Heart left ventricle (tissue), 16 donors: ENCODE measurements around the gene IL23R. TPM values are rescaled to one million over a fixed set of nuclear protein-coding genes. Genes with fewer than 3 reads are reported as not detected.

ENCODE experiments used
- ATAC-seq, 4 donors: fragments of 200-7000 bp; cut with Tn5 transposase; one replicate each; pipeline ENCODE4 v1.9.1; 2020 to 2022; ENCODE audit warnings: moderate library complexity in 4 of 4, mild to moderate bottlenecking in 3 of 4, moderate number of reproducible peaks in 1 of 4
- DNase-seq, 5 donors: peaks; one replicate each; pipeline ENCODE4 v3.0.0-alpha.2; 2020
- H3K27ac ChIP-seq, 12 donors: fragments of 200-600 bp; sonication (generic) in 4 of 12; one replicate each; pipeline versions ENCODE4 v1.5.0 to v1.8.0; 2016 to 2022; ENCODE audit warnings: mild to moderate bottlenecking in 2 of 12
- H3K27me3 ChIP-seq, 9 donors: fragments of 200-600 bp; sonication (generic) in 2 of 9; one replicate each; pipeline versions ENCODE4 v1.5.1 to v1.8.0; 2016 to 2022; ENCODE audit warnings: mild to moderate bottlenecking in 3 of 9
- H3K36me3 ChIP-seq, 9 donors: fragments of 200-600 bp; sonication (generic) in 2 of 9; one replicate each; pipeline versions ENCODE4 v1.5.0 to v1.8.0; 2018 to 2022; ENCODE audit warnings: mild to moderate bottlenecking in 2 of 9
- H3K4me1 ChIP-seq, 12 donors: fragments of 200-600 bp; sonication (generic) in 4 of 12; one replicate each; pipeline versions ENCODE4 v1.5.0 to v1.8.0; 2016 to 2022; ENCODE audit warnings: mild to moderate bottlenecking in 3 of 12
- H3K4me3 ChIP-seq, 12 donors: fragments of 200-600 bp; sonication (generic) in 4 of 12; one replicate each; pipeline versions ENCODE4 v1.5.0 to v1.8.0; 2017 to 2022; ENCODE audit warnings: mild to moderate bottlenecking in 9 of 12, moderate library complexity in 4 of 12
- H3K9me3 ChIP-seq, 12 donors: fragments of 200-600 bp; sonication (generic) in 4 of 12; one replicate each; pipeline versions ENCODE4 v1.5.0 to v1.8.0; 2016 to 2022; ENCODE audit warnings: mild to moderate bottlenecking in 1 of 12
- CTCF ChIP-seq, 12 donors: fragments of 200-600 bp; sonication (generic) in 4 of 12; IDR thresholded peaks; one replicate each; pipeline versions ENCODE4 v1.5.0 to v1.8.0; 2018 to 2022; ENCODE audit warnings: antibody characterized with exemption in 12 of 12, mild to moderate bottlenecking in 5 of 12
- POLR2A ChIP-seq, 2 donors: fragments of 450-650 bp; IDR thresholded peaks; one replicate each; pipeline ENCODE4 v1.6.1; 2017; ENCODE audit warnings: antibody characterized with exemption in 2 of 2, mild to moderate bottlenecking in 2 of 2, moderate library complexity in 2 of 2
- WGBS, 4 donors: extraction: QIAGEN DNeasy Blood & Tissue Kit in 2 of 4; methylation state at CpG; one replicate each; pipeline versions ENCODE4 v1.1.5 to v1.1.7; 2013 to 2018; 5-methylcytosine and 5-hydroxymethylcytosine counted together
- intact Hi-C, 10 donors: fragments of 100-400 bp; cut with DNase I; formaldehyde crosslinking; loops; one replicate each; pipeline versions ENCODE4 v1.11.1 to v1.14.2; 2022
- polyA plus RNA-seq, 2 donors: library from polyadenylated mRNA; stranded (reverse); fragments of 200-250 nt; gene quantifications; one replicate each; pipeline ENCODE4 v1.2.3, GENCODE V29; 2013
- total RNA-seq, 9 donors: library from RNA; depleted of rRNA in 2 of 9; stranded (reverse); fragments of >200 nt in 2 of 9; fragmentation: NEBNext Ultra II Directional in 3 of 9; extraction: Animal tissue kit (Norgen Biotek cat#: 25700) in 3 of 9; gene quantifications; one replicate each; pipeline versions ENCODE4 v1.1.0 to v1.2.4, GENCODE V29; 2016 to 2023
- donor health status: ischemic (EF 13 %, LVEDD 7.1; RV severe dilation, severe dysfunction).
- donor health status: healthy with polysubstance abuse.
- donor health status: DM: no; HTN: yes; CAD: no.
- donor health status: DM: no; HTN: no; CAD: no.
- donor health status: ischemic (EF 25% LVEDD 6.9; RV normal size, moderate dysfunction).
- donor health status: ischemic (EF 25% LVEDD 5.7; RV mildly dilated, moderate dysfunction).
- donor health status: healthy.
- donor health status: DM: yes; HTN: yes; CAD: no.
- donor health status: ischemic (EF 35%, LVEDD 5.7; RV mildly dilated, moderate dysfunction).
- donor health status: nonischemic (EF 11% LVEDD 7.7; RV severe dilation, severe dysfunction).
- donor health status: DM: yes; HTN: yes; CAD: no.
- donor health status: PGD.
- donor health status: ischemic (EF 29% LVEDD 5.4; RV normal size, mild dysfunction).
- donor health status: nonischemic (EF 23%, LVEDD 6.1; RV moderate dilation, normal function).

Gene IL23R
- total and polyA plus RNA-seq, 11 donors: not detected

GRCh38 chr1:67133177-67133576 lies 33.1 kb upstream of the IL23R start:
- ATAC-seq (no peak), DNase-seq (no peak)
- no peak overlapping the region for H3K27ac ChIP-seq
- H3K27me3 ChIP-seq: peaks cover 0 to 3% (median 0%) of the 10 kb centered on the region in 9 donors
- TF ChIP-seq CTCF (IDR thresholded peaks at IDR 0.05) (no peak), POLR2A (IDR thresholded peaks at IDR 0.05) (no peak)
- 77 to 92% (median 81%) methylated on average over 2 of the region's 2 CpGs for WGBS, 4 donors
- H3K4me1 ChIP-seq: peaks cover 0 to 10% (median 5%) of the 10 kb centered on the region in 12 donors
- H3K4me3 ChIP-seq: no peak overlapping the region
- intact Hi-C loops: loop anchor here in 1 of 10 donors (10.0 kb wide), 1 partner anchor 68 kb away; no protein-coding TSS in a partner anchor
- H3K9me3 ChIP-seq: no peaks in the 10 kb centered on the region
- no peaks in the 10 kb centered on the region for H3K36me3 ChIP-seq

GRCh38 chr1:67134695-67135094 lies 31.6 kb upstream of the IL23R start, which contains the start of gene C1orf141:
TSS of gene C1orf141 (minus strand) at chr1:67134970. CDS start at chr1:67127240, 7,730 bp downstream.
- H3K4me1 ChIP-seq: peaks cover 0 to 10% (median 5%) of the 10 kb centered on the region in 12 donors
- intact Hi-C loops: loop anchor here in 1 of 10 donors (10.0 kb wide), 1 partner anchor 70 kb away; no protein-coding TSS in a partner anchor
- ATAC-seq (peak; percentile 51 to 60 (median 57)), DNase-seq (peak in 2 of 5 donors; percentile 26 to 47)
- H3K27ac ChIP-seq: peak within 1 kb of the TSS in 1 of 12 donors; percentile 13
- no peaks in the 10 kb centered on the region for H3K9me3 ChIP-seq
- H3K36me3 ChIP-seq: no peaks in the 10 kb centered on the region
- peak within 1 kb of the TSS in 10 of 12 donors; percentile 20 to 52 (median 39) for H3K4me3 ChIP-seq
- peaks cover 0 to 3% (median 0%) of the 10 kb centered on the region in 9 donors for H3K27me3 ChIP-seq
- TF ChIP-seq CTCF (IDR thresholded peaks at IDR 0.05) (no peak), POLR2A (IDR thresholded peaks at IDR 0.05) (no peak)
- WGBS, 4 donors: 7 to 24% (median 12%) methylated on average over 28 of the region's 28 CpGs

GRCh38 chr1:67135354-67135753 lies 30.9 kb upstream of the IL23R start:
- ATAC-seq (peak in 2 of 4 donors; percentile 51 to 54), DNase-seq (no peak)
- Histone ChIP-seq H3K4me3 (peak overlapping the region in 2 of 12 donors; percentile 40 to 52), H3K36me3 (no peaks in the 10 kb centered on the region), H3K27me3 (peaks cover 0 to 3% (median 0%) of the 10 kb centered on the region in 9 donors), H3K9me3 (no peaks in the 10 kb centered on the region), H3K27ac (peak overlapping the region in 1 of 12 donors; percentile 13), H3K4me1 (peaks cover 0 to 10% (median 5%) of the 10 kb centered on the region in 12 donors)
- 59 to 74% (median 66%) methylated on average over 2 of the region's 2 CpGs for WGBS, 4 donors
- intact Hi-C loops: loop anchor here in 1 of 10 donors (10.0 kb wide), 1 partner anchor 71 kb away; no protein-coding TSS in a partner anchor
- TF ChIP-seq CTCF (IDR thresholded peaks at IDR 0.05): no peak
- no peak for TF ChIP-seq POLR2A (IDR thresholded peaks at IDR 0.05)

GRCh38 chr1:67137307-67137753 lies 28.9 kb upstream of the IL23R start:
- no peak overlapping the region for H3K4me3 ChIP-seq
- DNase-seq: no peak
- H3K27ac ChIP-seq: no peak overlapping the region
- H3K27me3 ChIP-seq: peaks cover 0 to 3% (median 0%) of the 10 kb centered on the region in 9 donors
- H3K9me3 ChIP-seq: no peaks in the 10 kb centered on the region
- H3K36me3 ChIP-seq: no peaks in the 10 kb centered on the region
- ATAC-seq: no peak
- peaks cover 0 to 10% (median 5%) of the 10 kb centered on the region in 12 donors for H3K4me1 ChIP-seq
- intact Hi-C loops: loop anchor here in 1 of 10 donors (10.0 kb wide), 1 partner anchor 73 kb away; no protein-coding TSS in a partner anchor
- WGBS, 4 donors: 69 to 78% (median 72%) methylated on average over 4 of the region's 4 CpGs
- TF ChIP-seq POLR2A (IDR thresholded peaks at IDR 0.05) (no peak), CTCF (IDR thresholded peaks at IDR 0.05) (no peak)
